Hypothalamus (tissue), 51 donors: ENCODE data around the gene HCFC2.

Experiments
- DNase-seq, 51 donors: peaks; one replicate each; lab custom pipeline; 2025; lab: John Stamatoyannopoulos, UW

HCFC2 gene

GRCh38 chr12:104152685-104153241 is 88.4 kb downstream of the HCFC2 start:
- DNase-seq: no peak

- DNase-seq: no peak
These were observed 90.0 kb downstream of the HCFC2 start for GRCh38 chr12:104154286-104154685.

- no peak for DNase-seq
These were observed 90.5 kb downstream of the HCFC2 start for GRCh38 chr12:104154806-104155205.
